ENCODE measurements around the gene FYN.
"Not testable (repeated sequence)": the region's sequence is repeated elsewhere in the genome, so short reads cannot be mapped to it uniquely, and the experiment has no call there.

The FYN gene

DNA sequence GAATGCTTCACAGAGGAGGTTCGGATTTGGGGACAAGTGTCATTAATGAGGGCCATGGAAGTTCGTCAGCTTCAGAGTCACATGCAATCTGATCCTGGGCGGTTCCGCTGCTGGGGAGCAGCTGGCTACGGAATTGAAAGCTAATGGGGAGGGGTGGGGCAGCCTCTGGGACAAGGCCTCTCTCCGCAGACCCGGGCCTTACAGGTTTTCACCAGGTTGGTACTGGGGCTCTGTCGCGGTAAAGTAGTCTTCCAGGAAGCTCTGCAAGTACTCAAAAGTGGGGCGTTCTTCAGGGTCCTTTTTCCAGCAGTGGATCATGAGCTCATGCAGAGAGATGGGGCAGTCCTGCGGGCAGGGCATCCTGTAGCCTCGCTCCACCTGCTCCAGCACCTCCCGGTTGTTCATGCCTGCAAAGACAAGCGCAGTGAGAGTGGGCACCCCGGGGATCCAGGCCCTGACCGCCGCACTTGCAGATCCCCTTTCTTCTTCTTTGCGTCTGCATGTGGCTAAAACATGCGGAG, 211.7 kb downstream of the FYN start:
- no peak for DNase-seq (ENCODE audit: low read depth in 2 of 2)

DNA sequence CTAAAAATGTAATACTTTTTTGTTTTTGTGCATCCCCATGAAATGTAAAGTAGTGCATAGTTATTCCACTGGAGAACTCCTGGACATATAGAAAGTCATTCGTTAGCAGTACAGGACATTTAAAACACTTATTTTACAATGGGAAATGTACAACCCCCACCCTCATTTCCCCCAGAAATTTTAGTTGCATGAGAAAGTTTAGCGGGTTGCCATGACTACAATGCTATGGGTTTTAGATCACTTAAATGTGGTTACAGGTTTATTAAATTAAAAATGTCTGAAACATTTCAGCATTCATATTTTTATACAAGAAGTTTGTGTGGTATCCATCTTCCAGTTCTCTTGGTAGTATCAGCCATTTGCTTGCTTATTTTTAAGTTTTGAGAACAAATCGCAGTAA, 212.7 kb downstream of the FYN start:
- DNase-seq (ENCODE audit: low read depth in 2 of 2): no peak

DNA sequence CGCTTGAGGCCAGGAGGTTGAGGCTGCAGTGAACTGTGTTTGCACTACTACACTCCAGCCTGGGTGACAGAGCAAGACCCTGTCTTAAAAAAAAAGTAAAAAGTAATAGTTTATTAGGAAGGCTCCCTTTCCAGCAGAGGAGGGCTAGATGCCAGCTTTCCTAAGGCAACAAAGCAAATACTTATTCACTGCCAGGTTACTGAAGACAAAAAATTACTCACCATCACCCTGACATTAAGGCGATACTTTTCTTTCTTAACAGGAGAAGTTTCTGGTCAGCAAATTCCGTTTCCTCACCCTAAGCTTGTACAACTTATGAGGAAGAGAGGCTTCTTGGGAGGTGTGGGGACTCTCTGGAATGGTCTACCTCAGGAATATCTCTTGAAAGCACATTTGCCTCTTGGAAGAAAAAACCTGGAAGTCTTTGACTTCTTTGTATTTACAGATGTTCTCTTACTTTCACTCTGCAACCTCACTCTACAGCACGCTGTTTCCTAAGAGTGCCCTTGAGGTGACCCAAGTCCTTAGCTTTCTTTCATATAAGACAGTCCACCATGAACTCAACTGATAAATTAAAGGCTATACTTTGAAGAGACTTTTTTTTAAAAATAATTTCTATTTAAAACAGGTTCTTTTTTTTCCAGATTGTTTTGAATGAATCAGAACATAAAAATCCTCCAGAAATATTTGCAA, 214.6 kb downstream of the FYN start:
- no peak for DNase-seq (ENCODE audit: low read depth in 2 of 2)

DNA sequence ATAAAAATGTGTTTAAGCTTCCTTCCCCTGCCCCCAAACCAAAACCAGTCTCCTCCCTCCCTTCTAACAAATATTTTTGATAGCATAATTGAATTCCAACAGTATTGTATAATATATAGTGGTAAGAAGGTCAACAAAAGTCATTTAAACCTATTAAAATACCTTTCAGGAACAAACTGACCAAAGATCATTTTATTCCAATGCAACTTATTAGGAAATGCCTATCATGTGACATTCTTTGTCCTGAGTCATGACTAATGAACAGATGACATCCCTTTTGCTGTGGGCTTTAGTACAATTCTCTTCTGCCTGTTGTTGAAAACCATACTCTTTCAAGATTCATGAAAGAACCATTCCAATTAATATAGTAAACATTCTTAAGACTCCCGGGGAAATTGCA, 216.1 kb downstream of the FYN start:
- DNase-seq (ENCODE audit: low read depth in 2 of 2): peak; percentile 34 to 40

DNA sequence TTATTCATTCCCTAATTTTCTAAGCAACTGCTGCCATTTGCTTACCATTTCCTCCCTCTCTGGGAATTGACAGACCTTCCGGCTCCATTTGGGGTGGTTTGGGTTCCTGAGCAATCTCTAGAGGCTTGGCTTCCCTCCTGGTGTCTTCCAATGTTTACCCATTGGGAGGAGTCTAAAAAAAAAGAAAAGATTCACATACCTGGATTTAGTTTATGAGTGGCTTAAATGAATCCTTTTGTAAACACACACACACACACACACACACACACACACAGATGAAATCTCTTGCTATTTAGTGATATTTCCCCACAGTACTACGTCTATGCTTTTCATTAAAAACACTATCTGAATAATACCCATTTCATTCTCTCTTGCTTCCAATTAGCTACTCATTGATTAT, 219.3 kb downstream of the FYN start:
- no peak for DNase-seq (ENCODE audit: low read depth in 2 of 2)

DNA sequence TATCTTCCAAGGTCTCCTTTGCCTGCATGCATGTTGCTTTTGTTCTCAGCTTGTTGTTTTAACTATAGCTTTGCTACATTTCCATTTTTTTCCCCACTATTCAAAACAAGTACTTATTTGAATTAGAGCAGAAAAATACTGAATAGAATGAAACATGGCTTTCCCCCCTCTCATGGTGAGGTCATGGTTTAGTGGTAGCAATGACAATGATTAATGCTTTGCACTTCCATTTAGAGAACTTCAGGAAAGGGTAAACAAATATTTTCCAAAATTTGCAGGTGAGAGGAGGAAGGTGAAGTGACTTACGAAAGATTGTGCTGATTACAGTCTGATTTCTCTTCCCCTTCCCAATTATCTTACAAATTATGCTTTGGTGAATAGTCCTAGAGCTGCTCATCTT, 219.8 kb downstream of the FYN start:
- DNase-seq (ENCODE audit: low read depth in 2 of 2): no peak

DNA sequence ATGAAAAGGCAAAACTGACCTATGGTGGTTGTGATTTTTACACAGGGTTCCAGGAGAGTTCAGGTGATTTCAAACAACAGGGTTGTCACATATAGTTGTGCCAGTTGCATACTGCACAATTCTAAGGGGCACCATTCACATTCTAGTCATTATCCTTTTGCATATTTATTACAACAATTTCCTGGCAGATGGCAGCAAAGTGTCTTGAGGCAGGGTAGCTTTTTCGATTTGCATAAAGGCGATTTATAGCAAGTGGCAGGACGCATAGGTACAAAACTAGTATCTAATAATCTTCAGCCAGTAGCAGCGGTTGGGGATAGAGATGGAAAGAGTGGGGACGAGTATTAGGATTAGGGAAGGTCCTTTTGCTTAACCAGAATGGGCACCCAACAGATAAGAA, 221.1 kb downstream of the FYN start:
- no peak for DNase-seq (ENCODE audit: low read depth in 2 of 2)

DNA sequence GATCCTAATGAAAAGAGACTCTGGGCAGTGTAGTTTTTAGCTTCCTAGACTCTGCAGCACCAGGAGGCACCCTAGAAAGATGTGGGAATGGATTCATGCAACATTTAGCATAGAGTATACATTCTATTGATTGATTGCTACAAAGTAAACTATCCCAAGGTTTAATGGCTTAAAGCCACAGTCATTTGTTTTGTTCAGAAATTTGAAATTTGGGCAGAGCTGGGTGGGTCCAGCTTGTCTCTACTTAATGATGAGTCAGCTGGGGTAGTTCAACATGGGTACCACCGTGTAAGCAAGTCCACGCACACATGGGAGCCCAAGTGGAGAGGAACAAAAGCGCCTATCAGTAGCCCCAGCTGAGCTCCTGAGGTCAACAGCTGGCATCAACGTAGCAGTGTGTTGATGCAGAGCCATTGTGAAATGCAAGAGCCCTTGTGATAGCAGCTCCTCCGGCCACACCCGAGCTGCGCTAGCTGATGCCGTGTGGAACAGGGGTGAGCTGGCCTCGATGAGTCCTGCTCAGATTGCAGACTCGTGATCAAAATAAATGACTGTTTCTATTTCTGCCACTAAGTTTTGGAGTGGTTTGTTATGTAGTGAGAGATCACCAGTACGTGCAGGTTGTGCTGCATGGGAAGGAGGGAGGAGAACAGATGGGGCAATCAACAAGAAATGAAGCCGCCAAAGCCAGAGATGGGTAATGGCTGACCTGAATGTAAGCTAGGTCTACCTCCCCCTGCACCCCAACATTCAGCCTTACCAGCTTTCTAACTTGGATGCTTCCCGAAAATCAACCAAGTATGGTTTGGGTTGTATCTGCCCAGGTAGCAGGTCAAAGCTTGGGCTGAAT, 221.8 kb downstream of the FYN start:
- no peak for DNase-seq (ENCODE audit: low read depth in 2 of 2)

DNA sequence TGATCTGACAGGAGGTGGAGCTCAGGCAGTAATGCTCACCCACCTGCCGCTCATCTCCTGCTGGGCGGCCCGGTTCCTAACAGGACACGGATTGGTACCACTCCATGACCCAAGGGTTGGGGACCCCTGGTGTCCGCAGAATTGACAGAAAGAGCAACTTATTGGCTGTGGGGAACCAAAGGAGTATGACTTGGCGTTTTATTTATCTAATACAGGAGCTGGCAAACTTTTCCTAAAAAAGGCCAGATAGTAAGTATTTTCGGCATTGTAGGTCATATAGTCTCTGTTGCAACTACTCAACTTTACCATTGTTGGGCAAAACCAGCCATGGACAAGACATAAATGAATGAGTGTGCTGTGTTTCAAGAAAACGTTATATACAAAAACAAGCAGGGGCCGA, 223.2 kb downstream of the FYN start:
- DNase-seq (ENCODE audit: low read depth in 2 of 2): no peak

DNA sequence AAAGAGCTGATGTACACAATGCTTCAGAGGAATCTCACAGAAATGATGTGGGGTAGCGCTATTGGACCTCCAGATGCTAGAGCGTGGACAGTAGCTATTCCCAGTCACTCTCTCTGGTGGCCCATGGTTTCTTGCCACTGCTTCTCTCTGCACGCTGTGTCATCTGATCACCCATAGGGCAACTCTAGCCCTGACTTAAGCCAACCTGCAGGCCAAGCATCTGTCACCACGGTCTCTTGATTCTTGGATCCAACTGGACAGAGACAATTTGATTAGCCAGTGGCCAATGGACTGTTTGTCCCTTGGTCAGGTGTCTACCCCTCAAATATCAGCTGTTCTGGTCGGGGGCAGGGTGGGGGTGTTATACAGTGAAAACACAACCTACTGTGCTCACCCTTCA, 225.2 kb downstream of the FYN start:
- no peak for DNase-seq (ENCODE audit: low read depth in 2 of 2)

DNA sequence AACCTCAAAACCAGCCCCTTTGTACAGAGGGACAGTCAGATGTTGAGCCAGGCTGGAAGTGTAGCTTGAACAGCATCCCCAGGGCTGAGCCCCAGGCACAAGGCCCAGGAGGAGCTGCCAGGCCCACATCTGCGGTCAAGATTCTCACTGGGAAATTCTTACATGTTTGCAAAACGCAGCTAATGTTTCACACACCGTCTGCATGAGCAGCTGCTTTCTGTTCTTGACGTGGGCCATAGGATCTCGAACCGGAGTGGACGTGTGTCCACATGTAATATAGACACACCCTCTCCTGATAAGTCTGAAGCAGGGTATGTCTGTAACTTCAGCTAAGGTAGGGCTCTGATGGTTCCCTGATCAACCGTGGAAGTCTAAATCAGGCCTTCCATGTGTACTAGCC, 226.3 kb downstream of the FYN start:
- DNase-seq (ENCODE audit: low read depth in 2 of 2): peak; percentile 56 to 59

DNA sequence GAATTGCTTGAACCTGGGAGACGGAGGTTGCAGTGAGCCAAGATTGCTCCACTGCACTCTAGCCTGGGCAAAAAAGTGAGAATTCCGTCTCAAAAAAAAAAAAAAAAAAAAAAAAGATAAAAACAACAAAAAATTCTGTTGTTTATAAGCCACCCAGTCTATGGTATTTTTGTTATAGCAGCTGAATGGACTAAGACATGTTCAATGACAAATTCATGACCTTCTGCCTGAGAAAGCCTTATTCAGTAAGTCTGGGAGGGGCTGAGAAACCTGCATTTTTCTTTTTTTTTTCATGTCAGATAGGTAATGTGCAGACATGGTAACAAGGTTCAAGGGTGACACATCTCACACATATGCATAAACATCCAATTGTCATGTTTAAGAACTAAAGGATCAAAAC, 227.2 kb downstream of the FYN start:
- no peak for DNase-seq (ENCODE audit: low read depth in 2 of 2)

DNA sequence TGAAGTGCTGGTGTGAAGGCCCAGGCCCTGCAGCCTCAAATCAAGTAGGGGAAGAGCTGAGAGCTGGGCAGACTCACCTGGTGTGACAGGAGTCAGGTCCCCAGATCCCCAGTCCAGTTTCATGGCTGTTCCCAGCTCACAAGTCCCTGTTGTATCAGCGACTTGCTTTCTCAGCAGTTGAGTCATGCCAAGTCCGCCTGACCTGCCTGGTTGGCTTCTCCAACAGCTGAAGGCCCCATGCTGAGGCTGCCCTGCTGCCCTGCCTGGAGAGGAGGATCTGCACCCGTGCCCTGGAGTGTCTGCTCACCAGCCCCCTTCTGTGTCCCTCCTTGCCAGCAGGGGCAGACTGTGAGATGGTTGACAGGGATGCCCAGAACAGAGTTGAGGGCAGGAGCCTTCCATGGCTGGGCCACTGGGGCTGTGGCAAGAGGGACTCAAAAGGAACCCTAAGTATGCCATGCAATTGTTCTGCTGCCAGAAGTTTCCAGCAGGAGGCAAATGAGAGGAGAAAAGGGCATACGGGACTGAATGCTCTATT, 228.3 kb downstream of the FYN start:
- no peak for DNase-seq (ENCODE audit: low read depth in 2 of 2)

DNA sequence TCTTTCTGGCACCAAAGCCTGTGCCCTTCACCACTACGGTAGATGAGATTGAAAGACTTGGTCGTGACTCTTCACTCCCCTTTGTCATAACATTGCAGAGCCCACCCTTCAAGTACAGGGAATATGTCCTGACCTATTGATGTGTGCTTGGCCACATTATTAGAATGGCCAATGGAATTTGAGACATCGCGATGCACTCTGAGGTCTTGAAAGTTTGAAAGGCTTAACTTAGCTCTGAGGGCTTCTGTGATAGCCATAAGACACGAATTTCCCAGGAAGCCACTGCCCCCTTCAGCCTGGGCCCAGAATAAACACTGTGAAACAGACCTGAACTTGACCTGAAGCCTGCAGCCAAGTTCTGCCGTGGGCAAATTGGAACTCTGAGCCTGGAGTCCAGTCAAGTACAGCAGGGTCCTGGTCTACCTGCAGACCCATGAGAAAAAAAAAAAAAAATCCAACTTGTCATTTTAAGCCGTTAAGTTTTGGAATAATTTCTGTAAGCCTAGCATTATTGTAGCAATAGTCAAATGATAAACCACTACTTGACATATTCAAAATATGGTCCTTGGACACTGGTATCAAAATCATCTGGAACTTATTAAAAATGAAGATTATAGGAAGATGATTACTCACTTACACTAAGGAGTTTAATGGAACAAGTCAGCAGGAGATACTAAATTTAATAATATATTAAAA, 230.6 kb downstream of the FYN start:
- DNase-seq (ENCODE audit: low read depth in 2 of 2): peak in 1 of 2 experiments; percentile 50

DNA sequence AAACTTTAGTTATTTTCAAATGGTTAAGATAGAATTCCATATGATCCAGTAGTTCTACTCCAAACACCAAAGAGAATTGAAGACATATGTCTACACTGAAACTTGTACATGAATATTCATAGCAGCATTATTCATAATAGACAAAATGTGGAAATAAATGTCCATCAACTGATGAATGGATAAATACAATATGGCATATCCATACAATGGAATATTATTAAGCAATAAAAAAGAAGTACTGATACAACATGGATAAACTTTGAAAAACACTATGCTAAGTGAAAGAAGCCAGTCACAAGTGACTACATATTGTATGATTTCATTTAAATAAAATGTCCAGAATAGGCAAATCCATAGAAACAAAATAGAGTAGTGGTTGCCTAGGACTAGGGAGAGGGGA, 234.0 kb downstream of the FYN start:
- DNase-seq (ENCODE audit: low read depth in 2 of 2): no peak

DNA sequence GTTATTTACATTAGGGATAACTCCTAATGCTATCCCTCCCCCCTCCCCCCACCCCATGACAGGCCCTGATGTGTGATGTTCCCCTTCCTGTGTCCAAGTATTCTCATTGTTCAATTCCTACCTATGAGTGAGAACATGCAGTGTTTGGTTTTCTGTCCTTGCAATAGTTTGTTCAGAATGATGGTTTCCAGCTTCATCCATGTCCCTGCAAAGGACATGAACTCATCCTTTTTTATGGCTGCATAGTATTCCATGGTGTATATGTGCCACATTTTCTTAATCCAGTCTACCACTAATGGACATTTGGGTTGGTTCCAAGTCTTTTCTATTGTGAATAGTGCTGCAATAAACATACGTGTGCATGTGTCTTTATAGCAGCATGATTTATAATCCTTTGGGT, 238.3 kb downstream of the FYN start:
- DNase-seq (ENCODE audit: low read depth in 2 of 2): not testable (repeated sequence)

DNA sequence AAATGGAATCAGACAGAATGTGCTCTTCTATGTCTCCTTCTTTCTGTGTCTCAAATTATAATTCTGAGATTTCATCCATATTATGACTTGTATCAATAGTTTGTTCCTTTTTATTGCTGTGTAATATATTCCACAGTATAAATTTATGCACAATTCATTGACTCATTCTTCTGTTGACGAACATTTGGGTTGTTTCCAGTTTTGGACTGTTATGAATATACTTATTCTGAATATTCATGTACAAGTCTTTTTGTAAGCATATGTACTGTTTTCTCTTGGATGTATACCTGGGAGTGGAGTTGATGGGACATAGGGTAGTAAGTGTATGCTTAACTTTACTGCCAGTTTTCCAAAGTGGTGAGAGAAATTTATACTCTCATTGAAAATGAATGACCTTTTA, 239.4 kb downstream of the FYN start:
- no peak for DNase-seq (ENCODE audit: low read depth in 2 of 2)

DNA sequence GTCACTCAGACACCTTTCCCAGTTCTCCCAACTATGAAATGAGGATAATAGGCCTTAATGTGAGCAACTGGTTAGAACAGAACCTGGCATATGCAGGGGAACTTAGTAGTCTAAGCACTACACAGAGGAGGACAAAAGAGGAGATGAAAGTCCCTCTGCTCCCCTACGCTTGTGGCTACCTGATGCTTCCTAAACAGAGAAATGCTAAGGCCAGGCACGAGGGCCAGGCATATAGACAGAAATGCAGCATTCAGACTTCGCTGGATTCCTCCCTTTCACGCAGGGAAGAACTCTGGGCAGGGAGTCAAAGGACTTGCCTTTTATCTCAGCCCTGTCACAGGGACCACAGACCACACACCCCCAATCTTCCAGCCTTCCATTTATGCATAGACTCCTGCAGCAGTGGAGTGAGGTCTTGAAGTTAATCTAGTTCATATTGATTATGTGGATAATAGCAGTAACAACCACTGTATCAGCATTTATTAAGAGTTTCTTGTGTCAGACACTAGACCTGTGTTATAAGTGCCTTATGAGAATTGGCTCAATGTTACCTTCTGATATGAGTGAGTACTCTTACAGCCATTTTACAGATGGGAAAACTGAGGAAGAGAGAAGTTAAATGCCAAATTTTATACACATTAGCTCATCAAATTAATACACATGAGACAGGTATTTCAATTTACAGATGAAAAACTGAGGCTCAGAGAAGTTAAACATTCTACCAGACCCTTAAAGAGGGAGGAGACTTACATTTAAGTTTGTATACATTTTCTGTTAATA, 240.6 kb downstream of the FYN start:
- no peak for DNase-seq (ENCODE audit: low read depth in 2 of 2)

DNA sequence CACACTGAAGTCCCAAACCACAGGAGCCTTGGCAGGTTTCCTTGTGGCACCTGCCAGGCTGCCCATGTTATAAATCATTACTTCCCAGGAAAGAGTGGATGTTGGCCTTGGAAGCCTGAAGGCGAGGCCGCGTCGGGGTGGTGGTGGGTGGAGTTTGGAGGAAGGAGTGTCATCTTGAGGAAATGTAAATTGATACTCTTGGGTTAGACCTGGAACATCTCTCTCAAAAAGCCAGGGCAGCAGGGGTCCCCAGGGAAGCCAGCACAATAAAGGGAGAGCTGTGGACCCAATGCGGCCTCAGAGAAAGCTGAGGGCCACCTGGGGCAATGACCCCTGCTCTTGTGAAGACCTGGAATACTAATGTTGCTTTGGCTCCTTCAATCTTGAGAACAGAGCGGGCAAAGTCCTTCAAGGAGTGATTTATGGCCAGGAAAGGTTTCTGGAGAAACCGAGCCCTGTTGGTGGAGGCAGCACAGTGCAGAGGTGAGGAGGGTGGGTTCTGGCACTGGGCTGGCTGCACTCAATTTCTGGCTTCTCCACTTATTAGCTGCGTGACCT, 241.3 kb downstream of the FYN start:
- no peak for DNase-seq (ENCODE audit: low read depth in 2 of 2)

DNA sequence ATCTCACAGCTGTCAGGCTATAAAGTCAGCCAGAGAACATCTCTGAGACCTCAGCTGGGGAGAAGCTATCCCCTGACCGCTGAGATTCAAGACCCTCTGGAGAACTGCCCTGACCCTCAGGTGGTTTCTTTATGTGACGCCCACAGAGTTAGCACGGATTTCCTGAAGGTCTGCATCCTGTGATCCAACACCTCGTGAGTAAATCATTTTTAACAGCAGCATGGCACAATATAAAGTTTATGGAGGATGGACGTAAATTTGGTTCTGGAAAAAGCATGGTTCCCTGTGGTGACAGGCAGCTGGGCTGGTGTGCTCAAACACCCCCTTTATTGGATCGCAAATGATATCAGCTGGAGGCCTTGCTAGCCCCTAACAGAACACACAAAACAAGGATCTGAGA, 242.2 kb downstream of the FYN start:
- DNase-seq (ENCODE audit: low read depth in 2 of 2): no peak

Data from fibroblast of skin of left quadriceps (primary cell).